ENCODE results near the gene CLDN14. TPM values are rescaled to one million over a fixed set of nuclear protein-coding genes. Genes with fewer than 3 reads are reported as not detected.

The CLDN14 gene
- total and polyA plus RNA-seq, 2 donors, result 0.09 to 0.16 TPM

DNA sequence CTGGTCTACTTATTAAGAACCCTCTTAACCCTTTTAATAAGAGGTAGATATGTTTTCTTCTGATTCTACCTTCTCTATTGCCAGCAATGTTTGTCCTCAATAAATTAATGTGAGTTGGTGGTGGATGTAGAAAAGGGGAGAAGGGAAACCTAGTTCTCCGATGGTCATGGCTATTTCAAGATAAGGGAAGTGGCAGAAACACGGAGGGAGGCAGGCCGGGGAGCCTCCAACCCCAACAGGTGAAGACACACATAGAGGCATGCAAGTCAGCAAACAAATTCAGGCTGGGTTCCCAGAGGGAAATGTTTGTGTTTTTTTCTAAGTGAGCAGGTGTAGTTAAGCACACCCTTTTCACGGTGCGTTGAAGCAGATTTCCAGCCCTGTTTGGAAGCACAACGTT lies 31.0 kb upstream of the CLDN14 start:
- Histone ChIP-seq H3K4me1 (ENCODE audit: insufficient read depth) (no peaks in the 10 kb centered on the region), H3K36me3 (ENCODE audit: insufficient read depth) (no peaks in the 10 kb centered on the region), H3K4me3 (ENCODE audit: low read depth, low read length) (no peak overlapping the region), H3K27ac (ENCODE audit: low read depth) (no peak overlapping the region)
- whole genome bisulfite sequencing, result 81% methylated on average over 6 of the region's 6 CpGs
- DNase-seq (ENCODE audit: extremely low spot score), result no peak

DNA sequence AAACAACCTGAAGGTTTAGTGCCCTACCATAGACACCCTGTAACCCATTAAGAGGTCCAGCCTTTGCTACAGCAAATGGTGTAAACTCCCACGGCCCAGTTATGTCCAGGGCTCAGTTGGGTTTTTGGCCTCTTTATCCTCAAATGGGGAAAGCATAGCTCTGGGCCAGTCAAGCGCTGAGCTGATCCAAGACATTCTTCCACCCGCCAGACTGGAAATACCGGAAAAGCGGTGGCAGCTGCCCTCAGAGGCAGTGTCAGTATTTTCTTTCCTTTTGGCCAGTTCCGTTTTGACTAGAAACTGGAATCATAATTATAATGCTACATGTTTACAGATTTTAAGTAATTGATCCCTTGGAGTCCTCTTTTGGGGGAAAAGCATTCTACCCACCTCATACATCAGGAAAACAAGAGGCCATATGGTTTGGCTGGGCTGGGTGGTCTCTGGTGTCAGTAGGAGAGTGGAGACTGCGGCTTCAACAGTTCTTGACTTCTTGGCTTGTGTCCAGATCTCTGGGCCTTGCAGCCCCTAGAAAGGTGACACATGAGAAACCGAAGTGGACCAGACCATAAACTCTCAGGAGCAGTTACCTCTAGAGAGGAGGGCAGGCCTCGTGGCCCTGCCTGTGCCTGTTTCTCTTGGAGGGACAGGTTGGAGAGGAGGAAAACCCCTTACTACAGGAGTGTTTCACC lies 30.2 kb upstream of the CLDN14 start:
- H3K27ac ChIP-seq (ENCODE audit: low read depth), result no peak overlapping the region
- no peaks in the 10 kb centered on the region for H3K36me3 ChIP-seq (ENCODE audit: insufficient read depth)
- H3K4me3 ChIP-seq (ENCODE audit: low read depth, low read length), result no peak overlapping the region
- H3K4me1 ChIP-seq (ENCODE audit: insufficient read depth), result no peaks in the 10 kb centered on the region
- peak; percentile 64 for DNase-seq (ENCODE audit: extremely low spot score)
- 87% methylated on average over 9 of the region's 9 CpGs for WGBS

DNA sequence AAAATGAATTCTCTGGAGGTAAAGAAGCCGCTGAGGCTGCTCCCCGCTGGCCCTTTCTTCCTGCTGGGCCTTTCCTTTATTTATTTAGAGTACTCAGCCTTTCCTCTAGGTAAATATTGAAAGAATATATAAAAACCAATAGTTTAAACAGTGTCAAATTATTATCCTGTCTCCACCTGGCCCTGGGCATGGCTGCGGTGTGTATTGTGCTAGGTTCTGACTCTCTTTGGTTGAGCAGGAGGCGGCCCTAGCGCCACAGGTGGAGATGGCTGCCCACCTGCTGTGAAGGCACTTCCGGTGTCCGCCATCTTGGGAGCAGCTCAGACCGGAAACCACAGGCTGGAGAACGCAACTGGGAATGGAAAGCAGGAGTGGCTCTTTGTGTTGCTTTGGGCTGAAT lies 29.0 kb upstream of the CLDN14 start:
- Histone ChIP-seq H3K4me1 (ENCODE audit: insufficient read depth) (no peaks in the 10 kb centered on the region), H3K36me3 (ENCODE audit: insufficient read depth) (no peaks in the 10 kb centered on the region), H3K27ac (ENCODE audit: low read depth) (no peak overlapping the region), H3K4me3 (ENCODE audit: low read depth, low read length) (no peak overlapping the region)
- WGBS, result 96% methylated on average over 9 of the region's 9 CpGs
- no peak for DNase-seq (ENCODE audit: extremely low spot score)

DNA sequence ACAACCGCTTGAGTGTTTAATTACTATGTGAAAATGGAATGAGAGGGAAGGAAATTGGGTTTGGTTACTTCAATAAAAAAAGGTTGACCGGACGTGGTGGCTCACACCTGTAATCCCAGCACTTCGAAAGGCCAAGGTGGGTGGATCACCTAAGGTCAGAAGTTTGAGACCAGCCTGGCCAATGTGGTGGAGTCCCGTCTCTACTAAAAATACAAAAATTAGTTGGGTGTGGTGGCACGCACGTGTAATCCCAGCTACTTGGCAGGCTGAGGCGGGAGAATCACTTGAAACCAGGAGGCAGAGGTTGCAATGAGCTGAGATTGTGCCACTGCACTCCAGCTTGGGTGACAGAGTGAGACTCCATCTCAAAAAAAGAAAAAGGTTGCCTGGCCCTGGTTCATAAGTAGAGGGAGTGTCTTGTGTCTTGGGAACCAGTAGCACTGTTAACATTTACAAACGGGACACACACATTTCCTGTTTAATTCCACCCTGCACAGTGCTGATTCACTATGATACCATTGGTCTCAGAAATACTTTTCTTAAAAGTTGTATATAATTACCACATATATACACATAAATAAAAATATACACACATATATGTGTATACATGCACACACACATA lies 27.6 kb upstream of the CLDN14 start:
- H3K27ac ChIP-seq (ENCODE audit: low read depth), result no peak overlapping the region
- WGBS, result 76% methylated on average over 9 of the region's 9 CpGs
- no peak for DNase-seq (ENCODE audit: extremely low spot score)
- no peak overlapping the region for H3K4me3 ChIP-seq (ENCODE audit: low read depth, low read length)
- H3K4me1 ChIP-seq (ENCODE audit: insufficient read depth), result no peaks in the 10 kb centered on the region
- H3K36me3 ChIP-seq (ENCODE audit: insufficient read depth), result no peaks in the 10 kb centered on the region

DNA sequence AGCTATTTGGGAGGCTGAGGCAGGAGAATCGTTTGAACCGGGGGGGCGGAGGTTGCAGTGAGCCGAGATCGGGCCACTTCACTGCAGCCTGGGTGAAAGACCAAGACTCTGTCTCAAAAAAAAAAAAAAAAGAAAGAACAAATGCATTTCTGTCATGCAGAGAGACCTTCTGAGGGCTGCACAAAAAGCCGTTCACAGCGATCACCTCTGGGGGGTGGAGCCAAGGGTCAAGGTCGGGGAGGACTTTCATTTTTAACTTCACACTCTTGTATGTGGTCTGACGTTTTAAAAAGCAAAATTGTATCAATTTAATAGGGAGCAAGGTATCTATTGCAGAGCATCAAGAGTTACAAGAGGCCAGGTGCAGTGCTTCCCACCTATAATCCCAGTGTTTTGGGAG lies 26.6 kb upstream of the CLDN14 start:
- 77% methylated on average over 9 of the region's 9 CpGs for WGBS
- Histone ChIP-seq H3K4me1 (ENCODE audit: insufficient read depth) (no peaks in the 10 kb centered on the region), H3K36me3 (ENCODE audit: insufficient read depth) (no peaks in the 10 kb centered on the region), H3K4me3 (ENCODE audit: low read depth, low read length) (no peak overlapping the region), H3K27ac (ENCODE audit: low read depth) (no peak overlapping the region)
- DNase-seq (ENCODE audit: extremely low spot score), result no peak

DNA sequence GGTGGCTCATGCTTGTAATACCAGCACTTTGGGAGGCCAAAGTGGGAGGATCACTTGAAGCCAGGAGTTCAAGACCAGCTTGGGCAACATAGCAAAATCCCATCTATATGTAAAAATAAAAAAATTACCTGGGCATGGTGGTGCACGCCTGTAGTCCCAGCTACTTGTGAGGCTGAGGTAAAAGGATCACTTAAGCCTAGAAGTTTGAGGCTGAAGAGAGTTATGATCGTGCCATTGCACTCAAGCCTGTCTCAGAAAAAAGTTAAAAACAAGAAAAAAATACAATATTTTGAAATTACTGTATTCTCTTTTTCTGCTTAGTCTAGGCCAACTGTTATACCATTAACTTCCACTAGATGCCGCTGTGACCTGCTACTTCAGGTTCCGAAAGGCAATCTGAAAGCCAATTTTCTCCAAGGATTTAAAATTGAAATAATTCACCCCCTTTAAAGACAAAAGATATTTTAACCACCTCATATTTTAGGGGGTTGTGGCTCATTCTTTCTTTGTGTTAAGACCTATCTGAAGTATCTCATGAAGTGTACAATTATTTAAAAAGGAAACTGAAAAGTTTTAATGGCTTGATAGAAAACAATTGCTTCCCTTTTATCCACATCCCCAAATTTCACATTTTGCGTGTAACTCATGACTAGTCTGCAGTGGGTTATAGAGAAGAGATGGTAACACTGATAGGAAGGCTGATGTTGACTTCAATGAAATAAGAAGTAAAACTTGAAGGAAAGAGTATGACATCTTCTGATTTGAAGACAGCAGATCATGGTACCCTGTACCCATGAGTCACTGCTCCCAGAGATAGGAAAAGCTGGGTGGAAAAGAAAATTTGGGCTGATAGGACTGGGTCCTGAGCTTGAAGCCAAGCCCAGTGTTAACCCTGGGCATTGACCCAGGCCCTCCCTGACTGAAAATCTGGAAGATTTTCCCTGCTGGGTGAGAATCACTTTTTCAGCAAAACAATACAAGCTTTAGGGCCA lies 24.4 kb upstream of the CLDN14 start:
- Histone ChIP-seq H3K27ac (ENCODE audit: low read depth) (no peak overlapping the region), H3K36me3 (ENCODE audit: insufficient read depth) (no peaks in the 10 kb centered on the region), H3K4me1 (ENCODE audit: insufficient read depth) (no peaks in the 10 kb centered on the region), H3K4me3 (ENCODE audit: low read depth, low read length) (no peak overlapping the region)
- no peak for DNase-seq (ENCODE audit: extremely low spot score)
- 34% methylated on average over 5 of the region's 5 CpGs for WGBS

DNA sequence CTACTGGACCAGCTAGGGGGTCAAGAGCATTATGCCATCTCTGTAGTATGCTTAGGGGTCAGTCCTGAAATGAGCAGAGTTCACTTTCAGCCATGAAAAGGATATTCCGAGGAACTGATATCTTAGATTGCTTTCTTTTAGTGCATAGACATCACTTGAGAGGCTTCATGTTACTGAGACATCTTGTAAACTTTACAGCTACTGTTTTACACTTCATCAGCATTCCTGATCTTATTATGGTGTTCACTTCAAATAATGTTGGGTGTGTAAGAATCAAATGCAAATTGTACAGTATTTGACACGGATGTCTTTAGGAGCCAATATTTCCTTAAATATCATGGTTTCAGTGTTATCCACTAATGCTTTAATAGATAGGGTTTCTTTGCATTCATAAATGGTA lies 22.4 kb upstream of the CLDN14 start:
- H3K4me3 ChIP-seq (ENCODE audit: low read depth, low read length), result no peak overlapping the region
- 74% methylated on average over 2 of the region's 2 CpGs for WGBS
- no peaks in the 10 kb centered on the region for H3K4me1 ChIP-seq (ENCODE audit: insufficient read depth)
- no peak for DNase-seq (ENCODE audit: extremely low spot score)
- no peak overlapping the region for H3K27ac ChIP-seq (ENCODE audit: low read depth)
- H3K36me3 ChIP-seq (ENCODE audit: insufficient read depth), result no peaks in the 10 kb centered on the region

DNA sequence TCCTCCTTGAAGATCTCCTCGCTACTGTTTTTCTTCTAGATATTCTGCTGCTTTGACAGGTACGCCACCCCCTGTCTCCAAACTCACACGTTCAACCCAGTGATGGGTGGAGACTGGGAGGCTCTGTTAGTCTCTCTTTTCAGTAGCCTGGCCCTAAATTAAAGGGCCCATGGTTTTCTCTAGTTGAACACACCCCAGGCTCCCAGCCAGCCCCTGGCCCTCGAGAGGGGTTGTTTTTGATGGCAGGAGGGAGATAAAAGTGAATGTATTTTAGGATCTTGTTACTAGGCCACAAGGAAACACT lies 21.6 kb upstream of the CLDN14 start:
- Histone ChIP-seq H3K36me3 (ENCODE audit: insufficient read depth) (no peaks in the 10 kb centered on the region), H3K4me1 (ENCODE audit: insufficient read depth) (no peaks in the 10 kb centered on the region), H3K4me3 (ENCODE audit: low read depth, low read length) (no peak overlapping the region), H3K27ac (ENCODE audit: low read depth) (no peak overlapping the region)
- DNase-seq (ENCODE audit: extremely low spot score), result no peak
- WGBS, result 75% methylated on average over 4 of the region's 4 CpGs

DNA sequence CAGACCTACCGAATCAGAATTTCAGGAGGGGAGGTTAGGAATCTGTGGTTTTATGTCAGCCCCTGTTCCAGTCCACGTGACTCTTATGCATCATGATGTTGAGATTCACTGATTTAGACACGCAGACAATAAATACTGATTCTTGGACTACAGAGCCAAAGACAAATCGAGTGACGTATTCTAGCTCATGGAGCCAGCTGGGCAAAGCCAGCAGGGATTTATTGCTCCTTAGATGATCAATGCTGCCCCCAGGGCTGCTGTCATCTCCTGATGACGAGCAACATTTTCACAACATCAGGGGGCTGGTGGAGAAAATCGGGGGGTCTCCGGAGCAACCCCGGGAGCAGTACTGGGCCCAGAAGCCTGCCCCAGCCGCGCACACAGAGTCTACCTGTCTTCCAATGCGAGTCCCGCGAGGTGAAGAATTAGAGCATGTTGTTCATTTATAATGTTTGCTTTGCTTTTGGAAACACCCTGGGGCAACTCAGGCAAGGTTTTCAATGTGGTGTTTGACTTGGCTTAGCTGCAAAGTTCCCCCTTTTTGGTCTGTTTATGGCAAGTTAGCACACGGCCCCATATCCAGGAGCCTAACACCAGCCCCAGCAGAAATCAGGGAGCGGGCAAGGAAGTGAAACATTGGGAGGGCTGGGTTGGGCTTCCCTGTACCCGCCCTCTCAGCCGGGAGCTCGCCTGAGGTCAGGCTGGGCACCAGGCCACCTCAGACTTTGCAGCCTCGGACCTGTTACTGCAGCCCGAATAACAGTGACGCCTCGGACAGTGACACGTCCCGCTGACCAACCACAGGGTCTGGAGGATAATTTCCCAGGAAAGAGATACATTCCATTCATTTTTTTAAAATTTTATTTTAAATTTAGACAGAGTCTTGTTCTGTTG lies 19.9 kb upstream of the CLDN14 start:
- H3K36me3 ChIP-seq (ENCODE audit: insufficient read depth), result no peaks in the 10 kb centered on the region
- no peaks in the 10 kb centered on the region for H3K4me1 ChIP-seq (ENCODE audit: insufficient read depth)
- no peak overlapping the region for H3K27ac ChIP-seq (ENCODE audit: low read depth)
- no peak overlapping the region for H3K4me3 ChIP-seq (ENCODE audit: low read depth, low read length)
- 75% methylated on average over 25 of the region's 25 CpGs for WGBS
- DNase-seq (ENCODE audit: extremely low spot score), result peak; percentile 15

DNA sequence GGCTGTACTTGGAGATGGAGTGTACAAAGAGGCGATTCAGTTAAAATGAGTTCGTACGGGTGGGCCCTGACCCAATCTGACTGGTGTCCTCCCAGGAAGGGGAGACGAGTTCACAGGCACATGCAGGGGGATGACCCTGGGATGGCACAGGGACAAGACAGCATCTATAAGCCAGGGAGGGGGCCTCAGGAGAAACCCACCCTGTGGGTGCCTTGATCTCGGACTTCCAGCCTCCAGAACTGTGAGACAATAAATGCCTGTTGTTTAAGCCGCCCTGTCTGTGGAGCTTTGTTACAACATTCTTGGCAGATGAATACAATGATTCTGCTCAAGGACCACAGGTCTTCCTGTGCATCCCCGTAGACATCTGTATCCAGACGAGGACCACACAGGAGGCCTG lies 14.6 kb upstream of the CLDN14 start:
- H3K27ac ChIP-seq (ENCODE audit: low read depth), result no peak overlapping the region
- DNase-seq (ENCODE audit: extremely low spot score), result no peak
- H3K4me3 ChIP-seq (ENCODE audit: low read depth, low read length), result no peak overlapping the region
- 88% methylated on average over 8 of the region's 8 CpGs for WGBS
- no peaks in the 10 kb centered on the region for H3K36me3 ChIP-seq (ENCODE audit: insufficient read depth)
- no peaks in the 10 kb centered on the region for H3K4me1 ChIP-seq (ENCODE audit: insufficient read depth)

DNA sequence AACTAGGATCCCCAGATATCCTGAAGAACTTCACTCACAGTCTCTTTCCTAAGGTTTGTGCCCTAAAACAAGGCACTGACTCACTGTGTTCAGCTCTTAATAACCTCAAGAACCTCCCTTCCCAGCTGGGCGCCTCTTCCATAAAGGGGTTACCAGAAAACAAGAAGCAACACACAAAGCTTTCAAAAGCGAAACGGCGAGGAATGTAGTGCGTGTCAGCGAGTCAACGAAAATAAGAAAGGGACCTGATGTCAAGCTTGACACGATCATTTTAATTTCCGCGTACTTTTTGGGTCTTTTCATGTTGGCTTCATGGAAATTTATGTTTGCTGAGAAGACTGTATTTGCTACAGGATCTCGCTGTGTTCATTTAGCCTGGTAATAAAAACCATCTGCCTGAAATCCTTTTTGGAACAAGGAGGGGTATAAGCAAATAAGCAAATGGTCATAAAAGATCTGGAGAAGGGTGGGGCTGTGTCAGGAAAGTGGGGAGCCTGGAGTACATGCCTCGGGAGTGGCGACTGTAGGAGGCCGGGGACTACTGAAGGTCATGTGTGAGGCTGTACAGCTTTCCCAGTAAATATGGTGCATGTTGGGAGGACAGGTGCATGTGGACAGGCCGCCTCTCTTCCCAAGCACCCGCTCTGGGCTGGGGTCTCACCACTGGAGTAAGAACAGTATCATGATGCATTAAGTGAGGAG lies 11.4 kb upstream of the CLDN14 start:
- peak; percentile 25 for DNase-seq (ENCODE audit: extremely low spot score)
- 57% methylated on average over 16 of the region's 16 CpGs for WGBS
- Histone ChIP-seq H3K4me1 (ENCODE audit: insufficient read depth) (no peaks in the 10 kb centered on the region), H3K36me3 (ENCODE audit: insufficient read depth) (no peaks in the 10 kb centered on the region), H3K4me3 (ENCODE audit: low read depth, low read length) (no peak overlapping the region), H3K27ac (ENCODE audit: low read depth) (peak overlapping the region; percentile 5)

DNA sequence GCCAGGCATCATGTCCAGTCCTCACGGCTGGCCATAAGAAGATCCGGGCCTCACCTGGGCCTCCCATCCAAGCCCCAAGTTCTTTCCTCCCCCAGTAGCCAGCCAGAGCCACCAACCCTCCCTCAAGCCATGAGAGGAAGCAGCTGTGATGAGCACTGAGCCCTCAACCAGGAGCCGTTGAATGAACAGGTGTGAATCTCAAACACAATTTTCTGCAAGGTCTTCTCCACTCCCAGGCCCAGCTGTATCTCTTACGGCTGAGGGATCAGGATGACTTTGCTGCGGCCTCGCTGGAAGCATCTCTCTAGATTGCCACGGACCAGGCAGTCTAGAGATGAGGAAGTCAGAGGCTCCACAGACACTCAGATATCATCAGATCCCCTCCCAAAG lies 9.8 kb upstream of the CLDN14 start:
- no peak overlapping the region for H3K27ac ChIP-seq (ENCODE audit: low read depth)
- no peaks in the 10 kb centered on the region for H3K4me1 ChIP-seq (ENCODE audit: insufficient read depth)
- no peaks in the 10 kb centered on the region for H3K36me3 ChIP-seq (ENCODE audit: insufficient read depth)
- H3K4me3 ChIP-seq (ENCODE audit: low read depth, low read length), result no peak overlapping the region
- DNase-seq (ENCODE audit: extremely low spot score), result no peak
- 87% methylated on average over 7 of the region's 7 CpGs for WGBS
